Measurements from ENCODE around the gene SPOP.

SPOP gene

GRCh38 chr17:49707246-49707607, 29.3 kb upstream of the SPOP start:
- H2BK120ac ChIP-seq (ENCODE audit: low read depth, low read length): peak overlapping the region; percentile 35
- H3K18ac ChIP-seq (ENCODE audit: low read depth in 1 of 2, low read length in 2 of 2): peak overlapping the region in 1 of 2 experiments; percentile 87
- H3K4ac ChIP-seq (ENCODE audit: low read depth in 1 of 2, low read length in 2 of 2): no peak overlapping the region
- peaks cover 29% of the 10 kb centered on the region for H3K79me1 ChIP-seq (replicated peaks; ENCODE audit: low read length, poor library complexity, severe bottlenecking)
- H3K14ac ChIP-seq (ENCODE audit: low read length in 2 of 2): no peak overlapping the region
- peak overlapping the region; percentile 11 for H4K91ac ChIP-seq (ENCODE audit: low read length)
- no peak overlapping the region for H3K23ac ChIP-seq (ENCODE audit: low read length in 2 of 2)
- H3K4me2 ChIP-seq (ENCODE audit: low read length, poor library complexity, severe bottlenecking): peak overlapping the region; percentile 90
- no peak overlapping the region for H2AFZ ChIP-seq (ENCODE audit: low read depth, low read length)
- no peak overlapping the region for H2BK12ac ChIP-seq (ENCODE audit: low read length in 2 of 2)
- H2AK5ac ChIP-seq (ENCODE audit: low read length, severe bottlenecking): no peak overlapping the region
- H3K36me3 ChIP-seq (ENCODE audit: control insufficient read depth in 1 of 2, insufficient read depth in 2 of 2, low read depth in 1 of 2, low read length in 2 of 2): peaks cover 43 to 47% of the 10 kb centered on the region in 2 experiments
- H3K9me3 ChIP-seq (ENCODE audit: control insufficient read depth, low read length): no peaks in the 10 kb centered on the region
- H3K9ac ChIP-seq (ENCODE audit: low read length): peak overlapping the region; percentile 96
- no peak overlapping the region for H3K27ac ChIP-seq (ENCODE audit: low read length, poor library complexity, severe bottlenecking)
- H2BK5ac ChIP-seq (ENCODE audit: low read depth, low read length, poor library complexity, severe bottlenecking): no peak overlapping the region
- H3K4me1 ChIP-seq (ENCODE audit: control insufficient read depth, insufficient read depth, low read depth, low read length): peaks cover 3% of the 10 kb centered on the region
- 5% methylated on average over 12 of the region's 12 CpGs for WGBS
- H3K27me3 ChIP-seq (ENCODE audit: control insufficient read depth in 1 of 2, insufficient read depth in 1 of 2, low read length in 2 of 2): no peaks in the 10 kb centered on the region
- peak overlapping the region; percentile 90 to 96 for H3K4me3 ChIP-seq (ENCODE audit: insufficient read depth in 1 of 2, low read depth in 1 of 2, low read length in 2 of 2)
- no peak overlapping the region for H2BK15ac ChIP-seq (ENCODE audit: low read depth, poor library complexity, severe bottlenecking)
- peak overlapping the region; percentile 24 for H4K8ac ChIP-seq (ENCODE audit: low read length)
- DNase-seq: peak; percentile 28

DNA sequence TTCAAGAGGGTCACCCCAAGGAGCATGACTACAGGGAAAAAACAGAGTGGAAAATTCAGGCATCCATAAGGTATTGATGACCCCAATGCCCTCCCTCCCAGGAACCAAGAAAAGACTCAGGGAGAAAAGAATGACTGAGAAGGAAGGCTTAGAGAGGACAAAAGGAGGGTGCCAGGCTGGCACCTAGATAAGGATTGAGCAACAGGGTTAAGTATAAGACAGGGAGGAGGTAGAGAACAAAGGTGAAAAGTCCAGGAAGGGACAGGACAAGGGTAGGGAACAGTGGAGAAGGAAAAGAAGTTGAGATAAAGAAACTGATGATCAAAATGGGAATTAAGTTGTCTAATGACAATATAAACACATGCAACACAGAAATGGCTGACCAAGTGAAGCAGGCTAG, 27.4 kb upstream of the SPOP start:
- Histone ChIP-seq H2AFZ (ENCODE audit: low read depth, low read length) (no peak overlapping the region), H3K9ac (ENCODE audit: low read length) (no peak overlapping the region), H3K4me3 (ENCODE audit: insufficient read depth in 1 of 2, low read depth in 1 of 2, low read length in 2 of 2) (no peak overlapping the region), H3K79me1 (replicated peaks; ENCODE audit: low read length, poor library complexity, severe bottlenecking) (peaks cover 31% of the 10 kb centered on the region), H3K4ac (ENCODE audit: low read depth in 1 of 2, low read length in 2 of 2) (no peak overlapping the region), H3K23ac (ENCODE audit: low read length in 2 of 2) (no peak overlapping the region), H3K9me3 (ENCODE audit: control insufficient read depth, low read length) (no peaks in the 10 kb centered on the region), H3K4me2 (ENCODE audit: low read length, poor library complexity, severe bottlenecking) (no peak overlapping the region), H3K27me3 (ENCODE audit: control insufficient read depth in 1 of 2, insufficient read depth in 1 of 2, low read length in 2 of 2) (no peaks in the 10 kb centered on the region), H2AK5ac (ENCODE audit: low read length, severe bottlenecking) (no peak overlapping the region), H2BK12ac (ENCODE audit: low read length in 2 of 2) (no peak overlapping the region), H3K4me1 (ENCODE audit: control insufficient read depth, insufficient read depth, low read depth, low read length) (peaks cover 3% of the 10 kb centered on the region), H3K27ac (ENCODE audit: low read length, poor library complexity, severe bottlenecking) (no peak overlapping the region), H2BK5ac (ENCODE audit: low read depth, low read length, poor library complexity, severe bottlenecking) (no peak overlapping the region), H3K18ac (ENCODE audit: low read depth in 1 of 2, low read length in 2 of 2) (no peak overlapping the region), H3K14ac (ENCODE audit: low read length in 2 of 2) (no peak overlapping the region), H4K91ac (ENCODE audit: low read length) (no peak overlapping the region), H3K36me3 (ENCODE audit: control insufficient read depth in 1 of 2, insufficient read depth in 2 of 2, low read depth in 1 of 2, low read length in 2 of 2) (peaks cover 46 to 58% of the 10 kb centered on the region in 2 experiments), H2BK120ac (ENCODE audit: low read depth, low read length) (no peak overlapping the region), H4K8ac (ENCODE audit: low read length) (no peak overlapping the region), H2BK15ac (ENCODE audit: low read depth, poor library complexity, severe bottlenecking) (no peak overlapping the region)
- no peak for DNase-seq

DNA sequence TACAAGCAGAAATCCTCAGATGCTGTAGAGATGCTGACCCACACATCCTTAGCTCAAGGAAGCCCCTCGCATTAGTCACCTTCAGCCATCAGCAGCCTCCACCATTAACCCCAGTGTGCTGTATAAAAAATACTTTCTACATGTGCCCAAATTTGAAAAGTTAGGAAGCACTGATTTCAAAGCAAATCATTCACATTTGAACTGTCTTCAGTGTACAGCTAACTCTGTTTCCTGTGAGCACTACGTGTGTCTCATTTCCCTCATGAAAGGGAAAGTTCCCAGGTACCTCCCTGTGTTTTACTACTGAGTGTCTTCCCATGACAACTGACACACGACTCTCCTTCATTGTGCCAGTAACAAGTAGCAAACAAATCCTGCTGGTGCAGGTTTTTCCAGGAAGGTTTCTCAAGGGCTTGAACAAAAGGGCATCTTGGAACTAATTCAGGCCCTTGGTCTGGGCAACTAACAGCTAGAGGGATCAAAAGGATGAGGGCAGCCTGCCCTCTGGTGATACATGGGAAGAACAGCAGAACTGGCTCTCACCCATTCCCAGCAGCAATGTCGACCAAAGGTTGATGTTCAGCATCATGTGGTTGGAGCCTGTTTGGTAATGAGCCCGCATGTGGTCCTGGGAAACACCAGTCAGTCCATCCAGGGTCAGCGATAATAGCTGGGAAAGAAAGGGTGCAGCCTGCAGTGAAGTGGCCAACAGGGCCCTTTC, 25.8 kb upstream of the SPOP start:
- no peak overlapping the region for H3K4ac ChIP-seq (ENCODE audit: low read depth in 1 of 2, low read length in 2 of 2)
- no peak overlapping the region for H2BK120ac ChIP-seq (ENCODE audit: low read depth, low read length)
- no peaks in the 10 kb centered on the region for H3K9me3 ChIP-seq (ENCODE audit: control insufficient read depth, low read length)
- no peak overlapping the region for H2AK5ac ChIP-seq (ENCODE audit: low read length, severe bottlenecking)
- peaks cover under 1% of the 10 kb centered on the region for H3K4me1 ChIP-seq (ENCODE audit: control insufficient read depth, insufficient read depth, low read depth, low read length)
- H4K8ac ChIP-seq (ENCODE audit: low read length): no peak overlapping the region
- H3K18ac ChIP-seq (ENCODE audit: low read depth in 1 of 2, low read length in 2 of 2): no peak overlapping the region
- no peaks in the 10 kb centered on the region for H3K27me3 ChIP-seq (ENCODE audit: control insufficient read depth in 1 of 2, insufficient read depth in 1 of 2, low read length in 2 of 2)
- H3K27ac ChIP-seq (ENCODE audit: low read length, poor library complexity, severe bottlenecking): no peak overlapping the region
- no peak overlapping the region for H3K14ac ChIP-seq (ENCODE audit: low read length in 2 of 2)
- no peak overlapping the region for H2BK5ac ChIP-seq (ENCODE audit: low read depth, low read length, poor library complexity, severe bottlenecking)
- H2BK12ac ChIP-seq (ENCODE audit: low read length in 2 of 2): no peak overlapping the region
- no peak overlapping the region for H2AFZ ChIP-seq (ENCODE audit: low read depth, low read length)
- H3K36me3 ChIP-seq (ENCODE audit: control insufficient read depth in 1 of 2, insufficient read depth in 2 of 2, low read depth in 1 of 2, low read length in 2 of 2): peaks cover 55 to 70% of the 10 kb centered on the region in 2 experiments
- no peak overlapping the region for H4K91ac ChIP-seq (ENCODE audit: low read length)
- H3K4me2 ChIP-seq (ENCODE audit: low read length, poor library complexity, severe bottlenecking): no peak overlapping the region
- WGBS: 81% methylated on average over 6 of the region's 6 CpGs
- no peak overlapping the region for H3K4me3 ChIP-seq (ENCODE audit: insufficient read depth in 1 of 2, low read depth in 1 of 2, low read length in 2 of 2)
- peak; percentile 59 for DNase-seq
- H3K79me1 ChIP-seq (replicated peaks; ENCODE audit: low read length, poor library complexity, severe bottlenecking): peaks cover 27% of the 10 kb centered on the region
- H3K9ac ChIP-seq (ENCODE audit: low read length): no peak overlapping the region
- no peak overlapping the region for H2BK15ac ChIP-seq (ENCODE audit: low read depth, poor library complexity, severe bottlenecking)
- H3K23ac ChIP-seq (ENCODE audit: low read length in 2 of 2): no peak overlapping the region

DNA sequence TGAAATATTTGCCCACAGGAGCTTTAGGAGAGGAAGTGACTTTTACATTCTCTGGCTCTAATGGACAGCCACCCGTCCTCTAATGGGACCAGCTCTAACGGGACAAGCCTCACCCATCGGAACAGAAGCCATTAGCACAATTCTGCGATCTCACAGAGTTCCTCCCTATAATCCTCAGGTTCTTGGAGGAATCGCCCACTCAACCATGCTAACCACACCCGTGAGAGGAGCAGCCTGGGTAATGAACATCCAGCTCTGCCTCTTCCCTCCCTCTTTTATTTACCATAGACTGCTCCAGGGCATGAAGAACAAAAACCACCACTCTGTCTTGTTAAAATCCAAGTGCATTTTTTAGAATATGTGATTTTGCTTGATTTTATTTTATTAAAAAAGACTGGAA, 23.1 kb upstream of the SPOP start:
- H3K27me3 ChIP-seq (ENCODE audit: control insufficient read depth in 1 of 2, insufficient read depth in 1 of 2, low read length in 2 of 2): peaks cover 0 to 4% of the 10 kb centered on the region in 2 experiments
- no peak overlapping the region for H3K27ac ChIP-seq (ENCODE audit: low read length, poor library complexity, severe bottlenecking)
- no peak overlapping the region for H3K4me3 ChIP-seq (ENCODE audit: insufficient read depth in 1 of 2, low read depth in 1 of 2, low read length in 2 of 2)
- no peak overlapping the region for H3K9ac ChIP-seq (ENCODE audit: low read length)
- H4K91ac ChIP-seq (ENCODE audit: low read length): no peak overlapping the region
- no peak overlapping the region for H2AK5ac ChIP-seq (ENCODE audit: low read length, severe bottlenecking)
- no peak overlapping the region for H3K23ac ChIP-seq (ENCODE audit: low read length in 2 of 2)
- no peak overlapping the region for H2AFZ ChIP-seq (ENCODE audit: low read depth, low read length)
- H3K4me1 ChIP-seq (ENCODE audit: control insufficient read depth, insufficient read depth, low read depth, low read length): no peaks in the 10 kb centered on the region
- no peak overlapping the region for H3K4ac ChIP-seq (ENCODE audit: low read depth in 1 of 2, low read length in 2 of 2)
- no peak for DNase-seq
- H3K4me2 ChIP-seq (ENCODE audit: low read length, poor library complexity, severe bottlenecking): no peak overlapping the region
- no peak overlapping the region for H3K14ac ChIP-seq (ENCODE audit: low read length in 2 of 2)
- peaks cover 15% of the 10 kb centered on the region for H3K79me1 ChIP-seq (replicated peaks; ENCODE audit: low read length, poor library complexity, severe bottlenecking)
- H2BK120ac ChIP-seq (ENCODE audit: low read depth, low read length): no peak overlapping the region
- H3K18ac ChIP-seq (ENCODE audit: low read depth in 1 of 2, low read length in 2 of 2): no peak overlapping the region
- peaks cover 55 to 68% of the 10 kb centered on the region in 2 experiments for H3K36me3 ChIP-seq (ENCODE audit: control insufficient read depth in 1 of 2, insufficient read depth in 2 of 2, low read depth in 1 of 2, low read length in 2 of 2)
- H2BK15ac ChIP-seq (ENCODE audit: low read depth, poor library complexity, severe bottlenecking): no peak overlapping the region
- no peak overlapping the region for H4K8ac ChIP-seq (ENCODE audit: low read length)
- 94% methylated on average over 6 of the region's 6 CpGs for WGBS
- no peak overlapping the region for H2BK12ac ChIP-seq (ENCODE audit: low read length in 2 of 2)
- no peaks in the 10 kb centered on the region for H3K9me3 ChIP-seq (ENCODE audit: control insufficient read depth, low read length)
- no peak overlapping the region for H2BK5ac ChIP-seq (ENCODE audit: low read depth, low read length, poor library complexity, severe bottlenecking)
